ENCODE measurements around the gene KANTR.

KANTR gene

GRCh38 chrX:53081925-53082772, 11.8 kb upstream of the KANTR start, which contains the start of gene TSPYL2:
Gene TSPYL2 (plus strand): TSS chrX:53082367. CDS start chrX:53082499, 132 bp downstream.
- peak; percentile 97 for DNase-seq (ENCODE audit: low read depth in 2 of 2)

- no peak for DNase-seq (ENCODE audit: low read depth in 2 of 2)
These were observed 10.9 kb upstream of the KANTR start for GRCh38 chrX:53082773-53083616.

- DNase-seq (ENCODE audit: low read depth in 2 of 2) = no peak
These were observed 9.8 kb upstream of the KANTR start for GRCh38 chrX:53084043-53084570.

- DNase-seq (ENCODE audit: low read depth in 2 of 2) = no peak
These were observed 9.1 kb upstream of the KANTR start for GRCh38 chrX:53084863-53085262.

GRCh38 chrX:53085661-53086229, 8.2 kb upstream of the KANTR start:
- no peak for DNase-seq (ENCODE audit: low read depth in 2 of 2)

- no peak for DNase-seq (ENCODE audit: low read depth in 2 of 2)
These were observed 7.5 kb upstream of the KANTR start for GRCh38 chrX:53086464-53086863.

- no peak for DNase-seq (ENCODE audit: low read depth in 2 of 2)
These were observed 6.5 kb upstream of the KANTR start for GRCh38 chrX:53087388-53087831.

- peak; percentile 55 to 61 for DNase-seq (ENCODE audit: low read depth in 2 of 2)
These were observed 5.6 kb upstream of the KANTR start for GRCh38 chrX:53088136-53088974.

GRCh38 chrX:53089224-53089842, 4.6 kb upstream of the KANTR start:
- DNase-seq (ENCODE audit: low read depth in 2 of 2) = peak in 1 of 2 experiments; percentile 27

- DNase-seq (ENCODE audit: low read depth in 2 of 2) = no peak
These were observed 4.0 kb upstream of the KANTR start for GRCh38 chrX:53089925-53090324.

- DNase-seq (ENCODE audit: low read depth in 2 of 2) = no peak
These were observed 2.6 kb upstream of the KANTR start for GRCh38 chrX:53091354-53091753.

- DNase-seq (ENCODE audit: low read depth in 2 of 2) = peak in 1 of 2 experiments; percentile 41
These were observed 726 bp upstream of the KANTR start for GRCh38 chrX:53093177-53093655.

GRCh38 chrX:53094582-53094905, 602 bp downstream of the KANTR start:
- no peak for DNase-seq (ENCODE audit: low read depth in 2 of 2)

GRCh38 chrX:53095796-53096195, 1.9 kb downstream of the KANTR start:
- no peak for DNase-seq (ENCODE audit: low read depth in 2 of 2)

- no peak for DNase-seq (ENCODE audit: low read depth in 2 of 2)
These were observed 21.1 kb downstream of the KANTR start for GRCh38 chrX:53114864-53115549.

- no peak for DNase-seq (ENCODE audit: low read depth in 2 of 2)
These were observed 21.6 kb downstream of the KANTR start for GRCh38 chrX:53115550-53115874.

- DNase-seq (ENCODE audit: low read depth in 2 of 2) = no peak
These were observed 22.2 kb downstream of the KANTR start for GRCh38 chrX:53116101-53116500.

GRCh38 chrX:53122013-53122412, 28.1 kb downstream of the KANTR start:
- DNase-seq (ENCODE audit: low read depth in 2 of 2) = no peak

GRCh38 chrX:53125506-53125905, 31.6 kb downstream of the KANTR start:
- DNase-seq (ENCODE audit: low read depth in 2 of 2) = no peak

GRCh38 chrX:53126377-53126776, 32.4 kb downstream of the KANTR start:
- no peak for DNase-seq (ENCODE audit: low read depth in 2 of 2)

Measured in fibroblast of skin of left quadriceps (primary cell).